ENCODE results near the gene VAV3. TPM values are rescaled to one million over a fixed set of nuclear protein-coding genes. Genes with fewer than 3 reads are reported as not detected.

Gene VAV3
- total and polyA plus RNA-seq, 2 donors (not counting 1 experiment from before 2014, with no cell fraction given): not detected

- no peaks in the 10 kb centered on the region for H4K20me1 ChIP-seq (ENCODE audit: control insufficient read depth, extremely low read depth, insufficient read depth, low read length)
- no peak for DNase-seq (ENCODE audit: low read depth in 2 of 2)
- H3K27ac ChIP-seq (ENCODE audit: insufficient read depth, low read length): no peak overlapping the region
- H3K27me3 ChIP-seq (ENCODE audit: control insufficient read depth, insufficient read depth, low read length): no peaks in the 10 kb centered on the region
- H3K4me2 ChIP-seq (ENCODE audit: extremely low read depth, insufficient read depth, low read length): no peak overlapping the region
- no peaks in the 10 kb centered on the region for H3K79me2 ChIP-seq (ENCODE audit: control insufficient read depth, insufficient read depth, low read length)
- H2AFZ ChIP-seq (ENCODE audit: low read length): no peak overlapping the region
- no peak overlapping the region for H3K4me3 ChIP-seq (replicated peaks in 1 of 4; ENCODE audit: control extremely low read depth in 1 of 4, insufficient read depth in 1 of 4, low read depth in 3 of 4, low read length in 4 of 4)
- H3K9ac ChIP-seq (ENCODE audit: insufficient read depth, low read length): no peak overlapping the region
- no peaks in the 10 kb centered on the region for H3K36me3 ChIP-seq (ENCODE audit: control insufficient read depth, insufficient read depth, low read length)
- H3K4me1 ChIP-seq (ENCODE audit: control insufficient read depth, extremely low read depth, insufficient read depth, low read length): no peaks in the 10 kb centered on the region
- TF ChIP-seq EZH2 (IDR thresholded peaks at IDR 0.05; ENCODE audit: low read length, missing control alignments): no peak
- no peak for TF ChIP-seq CTCF (conservative IDR thresholded peaks at IDR 0.05 in 1 of 2, IDR thresholded peaks at IDR 0.05 in 1 of 2; ENCODE audit: low read depth in 1 of 2, low read length in 2 of 2)
- no peaks in the 10 kb centered on the region for H3K9me3 ChIP-seq (ENCODE audit: control insufficient read depth, insufficient read depth, low read depth, low read length)
Measured at GRCh38 chr1:107842241-107842640, 122.7 kb downstream of the VAV3 start.

- H3K79me2 ChIP-seq (ENCODE audit: control insufficient read depth, insufficient read depth, low read length): no peaks in the 10 kb centered on the region
- H3K4me3 ChIP-seq (replicated peaks in 1 of 4; ENCODE audit: control extremely low read depth in 1 of 4, insufficient read depth in 1 of 4, low read depth in 3 of 4, low read length in 4 of 4): no peak overlapping the region
- H3K9ac ChIP-seq (ENCODE audit: insufficient read depth, low read length): no peak overlapping the region
- H3K9me3 ChIP-seq (ENCODE audit: control insufficient read depth, insufficient read depth, low read depth, low read length): no peaks in the 10 kb centered on the region
- DNase-seq (ENCODE audit: low read depth in 2 of 2): no peak
- no peaks in the 10 kb centered on the region for H3K27me3 ChIP-seq (ENCODE audit: control insufficient read depth, insufficient read depth, low read length)
- H4K20me1 ChIP-seq (ENCODE audit: control insufficient read depth, extremely low read depth, insufficient read depth, low read length): no peaks in the 10 kb centered on the region
- no peak overlapping the region for H2AFZ ChIP-seq (ENCODE audit: low read length)
- no peak overlapping the region for H3K4me2 ChIP-seq (ENCODE audit: extremely low read depth, insufficient read depth, low read length)
- no peaks in the 10 kb centered on the region for H3K36me3 ChIP-seq (ENCODE audit: control insufficient read depth, insufficient read depth, low read length)
- TF ChIP-seq EZH2 (IDR thresholded peaks at IDR 0.05; ENCODE audit: low read length, missing control alignments) (no peak), CTCF (conservative IDR thresholded peaks at IDR 0.05 in 1 of 2, IDR thresholded peaks at IDR 0.05 in 1 of 2; ENCODE audit: low read depth in 1 of 2, low read length in 2 of 2) (no peak)
- no peaks in the 10 kb centered on the region for H3K4me1 ChIP-seq (ENCODE audit: control insufficient read depth, extremely low read depth, insufficient read depth, low read length)
- H3K27ac ChIP-seq (ENCODE audit: insufficient read depth, low read length): no peak overlapping the region
Measured at GRCh38 chr1:107840725-107841124, 124.3 kb downstream of the VAV3 start.

- no peak overlapping the region for H2AFZ ChIP-seq (ENCODE audit: low read length)
- H3K27ac ChIP-seq (ENCODE audit: insufficient read depth, low read length): no peak overlapping the region
- H3K4me2 ChIP-seq (ENCODE audit: extremely low read depth, insufficient read depth, low read length): no peak overlapping the region
- H3K36me3 ChIP-seq (ENCODE audit: control insufficient read depth, insufficient read depth, low read length): no peaks in the 10 kb centered on the region
- H3K27me3 ChIP-seq (ENCODE audit: control insufficient read depth, insufficient read depth, low read length): no peaks in the 10 kb centered on the region
- H3K9me3 ChIP-seq (ENCODE audit: control insufficient read depth, insufficient read depth, low read depth, low read length): no peaks in the 10 kb centered on the region
- DNase-seq (ENCODE audit: low read depth in 2 of 2): no peak
- H3K79me2 ChIP-seq (ENCODE audit: control insufficient read depth, insufficient read depth, low read length): no peaks in the 10 kb centered on the region
- no peak overlapping the region for H3K4me3 ChIP-seq (replicated peaks in 1 of 4; ENCODE audit: control extremely low read depth in 1 of 4, insufficient read depth in 1 of 4, low read depth in 3 of 4, low read length in 4 of 4)
- no peaks in the 10 kb centered on the region for H3K4me1 ChIP-seq (ENCODE audit: control insufficient read depth, extremely low read depth, insufficient read depth, low read length)
- no peaks in the 10 kb centered on the region for H4K20me1 ChIP-seq (ENCODE audit: control insufficient read depth, extremely low read depth, insufficient read depth, low read length)
- TF ChIP-seq EZH2 (IDR thresholded peaks at IDR 0.05; ENCODE audit: low read length, missing control alignments): no peak
- no peak for TF ChIP-seq CTCF (conservative IDR thresholded peaks at IDR 0.05 in 1 of 2, IDR thresholded peaks at IDR 0.05 in 1 of 2; ENCODE audit: low read depth in 1 of 2, low read length in 2 of 2)
- no peak overlapping the region for H3K9ac ChIP-seq (ENCODE audit: insufficient read depth, low read length)
Measured at GRCh38 chr1:107838056-107838455, 126.9 kb downstream of the VAV3 start.

Data from fibroblast of lung (primary cell).